B cell (primary cell): Measurements from ENCODE around the gene VAV2. TPM values are rescaled to one million over a fixed set of nuclear protein-coding genes. Genes with fewer than 3 reads are reported as not detected.

Experiments used
- ATAC-seq: fragments of 200-7000 bp; cut with Tn5 transposase; one replicate; pipeline ENCODE4 v1.10.0; 2021; ENCODE audit warnings: low read depth, mild to moderate bottlenecking, moderate number of reproducible peaks, moderate library complexity
- CTCF ChIA-PET: fragments of 350-600 bp; sonication (Branson Sonifier 250); formaldehyde crosslinking; loops from one replicate; lab custom pipeline; 2021; ENCODE audit warnings: antibody characterized with exemption, inconsistent platforms; lab: Charles Lee
- POLR2A ChIA-PET: fragments of 350-600 bp; sonication (Branson Sonifier 250); formaldehyde crosslinking; loops from one replicate; lab custom pipeline; 2021; ENCODE audit warnings: antibody characterized with exemption; lab: Charles Lee
- DNase-seq: peaks from one replicate; pipeline ENCODE4 v3.0.0; 2013
- H2AFZ ChIP-seq: 2 replicates; pipeline ENCODE4 v1.6.1; 2012; ENCODE audit warnings: mild to moderate bottlenecking, low read depth, low read length; ENCODE audit not compliant: insufficient read depth, poor library complexity, severe bottlenecking
- H3K27ac ChIP-seq, 2 donors: 1 replicate in 1 of 2; 2 replicates in 1 of 2; pipeline ENCODE4 v1.5.1; 2012 to 2013; ENCODE audit warnings: low read length in 2 of 2, mild to moderate bottlenecking in 2 of 2, moderate library complexity in 1 of 2
- H3K27me3 ChIP-seq, 4 experiments: fragments of 200-600 bp in 1 of 4; sonication (generic) in 1 of 4; replicated peaks in 1 of 4; 1 replicate in 2 of 4; 2 replicates in 2 of 4; pipeline versions ENCODE4 v1.6.1 to v1.7.0; 2013 to 2016; ENCODE audit warnings: low read length in 3 of 4, mild to moderate bottlenecking in 2 of 4, mixed read lengths in 1 of 4, moderate library complexity in 1 of 4; ENCODE audit not compliant: insufficient read depth in 4 of 4, control insufficient read depth in 3 of 4; ENCODE audit errors: control extremely low read depth in 1 of 4
- H3K36me3 ChIP-seq, 2 experiments: replicated peaks in 1 of 2; 1 replicate in 1 of 2; 2 replicates in 1 of 2; pipeline versions ENCODE4 v1.6.1 to v1.7.1; 2013; ENCODE audit warnings: low read length in 1 of 2; ENCODE audit not compliant: insufficient read depth in 2 of 2, control insufficient read depth in 1 of 2; ENCODE audit errors: control extremely low read depth in 1 of 2, extremely low read depth in 1 of 2
- H3K4me1 ChIP-seq, 2 donors: fragments of 200-600 bp in 1 of 2; sonication (generic) in 1 of 2; 1 replicate in 1 of 2; 2 replicates in 1 of 2; pipeline versions ENCODE4 v1.5.1 to v1.6.1; 2013 to 2017; ENCODE audit warnings: low read length in 2 of 2; ENCODE audit not compliant: control insufficient read depth in 2 of 2, insufficient read depth in 2 of 2
- H3K4me2 ChIP-seq: replicated peaks from 2 replicates; pipeline ENCODE3; 2012; ENCODE audit warnings: mild to moderate bottlenecking, low read depth, low read length; ENCODE audit not compliant: poor library complexity, severe bottlenecking
- H3K4me3 ChIP-seq, 5 experiments: fragments of 200-600 bp in 1 of 5; sonication (generic) in 1 of 5; 1 replicate in 3 of 5; 2 replicates in 2 of 5; pipeline versions ENCODE4 v1.5.1 to v1.7.0; 2011 to 2016; ENCODE audit warnings: low read length in 4 of 5, mild to moderate bottlenecking in 4 of 5, low read depth in 2 of 5, control low read depth in 1 of 5, moderate library complexity in 1 of 5; ENCODE audit not compliant: insufficient read depth in 1 of 5; ENCODE audit errors: control extremely low read depth in 1 of 5, extremely low read depth in 1 of 5
- H3K79me2 ChIP-seq: fragments of 200-600 bp; sonication (generic); one replicate; pipeline ENCODE4 v1.6.0; 2016; ENCODE audit warnings: low read length; ENCODE audit not compliant: control insufficient read depth, insufficient read depth
- H3K9ac ChIP-seq: fragments of 200-600 bp; sonication (generic); 2 replicates; pipeline ENCODE4 v1.6.1; 2017; ENCODE audit warnings: mild to moderate bottlenecking, low read length, moderate library complexity
- H3K9me3 ChIP-seq, 3 donors: one replicate each; pipeline versions ENCODE4 v1.6.1 to v1.7.1; 2013; ENCODE audit warnings: low read length in 2 of 3; ENCODE audit not compliant: control insufficient read depth in 2 of 3, insufficient read depth in 1 of 3; ENCODE audit errors: control extremely low read depth in 1 of 3
- H4K20me1 ChIP-seq: 2 replicates; pipeline ENCODE4 v1.6.0; 2012; ENCODE audit warnings: mild to moderate bottlenecking, low read length; ENCODE audit not compliant: insufficient read depth, control insufficient read depth, poor library complexity, severe bottlenecking
- H3K27ac Mint-ChIP-seq: one replicate; pipeline ENCODE4 v1.8.0; 2021; ENCODE audit warnings: mixed read lengths
- H3K27me3 Mint-ChIP-seq: one replicate; pipeline ENCODE4 v1.8.0; 2021; ENCODE audit warnings: mixed read lengths
- H3K4me1 Mint-ChIP-seq: one replicate; pipeline ENCODE4 v1.8.0; 2021; ENCODE audit warnings: mixed read lengths
- H3K4me3 Mint-ChIP-seq: one replicate; pipeline ENCODE4 v1.8.0; 2021; ENCODE audit warnings: mixed read lengths
- H3K9me3 Mint-ChIP-seq: one replicate; pipeline ENCODE4 v1.8.0; 2022; ENCODE audit warnings: mixed read lengths; ENCODE audit not compliant: insufficient read depth
- CTCF ChIP-seq: fragments of 200-600 bp; IDR thresholded peaks from one replicate; pipeline ENCODE4 v1.8.0; 2022; ENCODE audit warnings: antibody characterized with exemption, mild to moderate bottlenecking
- EZH2 ChIP-seq: IDR thresholded peaks from 2 replicates; pipeline ENCODE4 v1.6.1; 2012; ENCODE audit warnings: borderline replicate concordance, low read depth, mild to moderate bottlenecking, moderate library complexity, low read length; ENCODE audit not compliant: insufficient read depth, poor library complexity, severe bottlenecking
- WGBS: methylation state at CpG from one replicate; pipeline ENCODE4 v1.1.5; 2013; ENCODE audit warnings: missing lambda C conversion rate; ENCODE audit not compliant: insufficient coverage; 5-methylcytosine and 5-hydroxymethylcytosine counted together
- intact Hi-C: fragments of 100-400 bp; cut with micrococcal nuclease; formaldehyde crosslinking; loops from one replicate; pipeline ENCODE4 v1.10.0; 2022
- polyA plus RNA-seq: library from polyadenylated mRNA; depleted of rRNA; stranded (reverse); fragments of >200 nt; gene quantifications from 2 replicates; pipeline ENCODE4 v1.2.3, GENCODE V29; 2012
- total RNA-seq, 2 donors: library from RNA; stranded (reverse); fragments of 120-200 nt in 1 of 2; gene quantifications; 1 replicate in 1 of 2; 2 replicates in 1 of 2; pipeline versions ENCODE4 v1.2.3 to v1.2.4, GENCODE V29; 2013 to 2022

Gene VAV2
- total and polyA plus RNA-seq, 2 donors (not counting 1 experiment from before 2014, with no cell fraction given) = 34.4 to 128 TPM

- no peaks in the 10 kb centered on the region for H3K4me1 ChIP-seq
- intact Hi-C loops = no loop called here
- Mint-ChIP-seq H3K9me3 (no peaks in the 10 kb centered on the region), H3K27me3 (no peaks in the 10 kb centered on the region), H3K4me3 (no peak overlapping the region), H3K27ac (no peak overlapping the region), H3K4me1 (no peaks in the 10 kb centered on the region)
- DNase-seq = no peak
- no peak overlapping the region for H3K4me2 ChIP-seq
- no peaks in the 10 kb centered on the region for H3K27me3 ChIP-seq
- peaks cover 31% of the 10 kb centered on the region for H3K79me2 ChIP-seq
- no peak for TF ChIP-seq EZH2
- TF ChIP-seq CTCF = no peak
- H3K27ac ChIP-seq = no peak overlapping the region
- peaks cover 85% of the 10 kb centered on the region for H4K20me1 ChIP-seq
- H3K9ac ChIP-seq = no peak overlapping the region
- H3K4me3 ChIP-seq = no peak overlapping the region
- no peaks in the 10 kb centered on the region for H3K9me3 ChIP-seq
- ChIA-PET POLR2A (interaction anchor here (0.6 kb wide), 1 partner anchor 15 kb away, joined by 6 read pairs; no protein-coding TSS in a partner anchor), CTCF (interaction anchor here (0.6 kb wide), 1 partner anchor 20 kb away, joined by 3 read pairs; no protein-coding TSS in a partner anchor)
- no peak for ATAC-seq
- no peak overlapping the region for H2AFZ ChIP-seq
- 96% methylated on average over 9 of the region's 10 CpGs for WGBS
- peaks cover 0 to 71% of the 10 kb centered on the region in 2 experiments for H3K36me3 ChIP-seq
Observed at GRCh38 chr9:133801739-133802138, 190.4 kb downstream of the VAV2 start.

GRCh38 chr9:133800266-133800665 is 191.9 kb downstream of the VAV2 start:
- DNase-seq = no peak
- TF ChIP-seq EZH2 (no peak), CTCF (no peak)
- H3K9me3 ChIP-seq = peaks cover 0 to 4% (median 0%) of the 10 kb centered on the region in 3 donors
- H3K4me2 ChIP-seq = no peak overlapping the region
- no peak overlapping the region for H3K9ac ChIP-seq
- H2AFZ ChIP-seq = no peak overlapping the region
- H3K27me3 ChIP-seq = no peaks in the 10 kb centered on the region
- H3K4me3 ChIP-seq = no peak overlapping the region
- no peak overlapping the region for H3K4me3 Mint-ChIP-seq
- peaks cover 0 to 65% of the 10 kb centered on the region in 2 experiments for H3K36me3 ChIP-seq
- H3K9me3 Mint-ChIP-seq = no peaks in the 10 kb centered on the region
- peaks cover 72% of the 10 kb centered on the region for H4K20me1 ChIP-seq
- H3K27me3 Mint-ChIP-seq = no peaks in the 10 kb centered on the region
- H3K27ac Mint-ChIP-seq = no peak overlapping the region
- CTCF ChIA-PET = interaction anchor here (1.0 kb wide), 1 partner anchor 193 kb away, joined by 3 read pairs; no protein-coding TSS in a partner anchor
- intact Hi-C loops = no loop called here
- WGBS = 97% methylated on average over 13 of the region's 13 CpGs
- ATAC-seq = no peak
- H3K27ac ChIP-seq = no peak overlapping the region
- peaks cover 8% of the 10 kb centered on the region for H3K4me1 Mint-ChIP-seq
- peaks cover under 1 to 4% of the 10 kb centered on the region in 2 donors for H3K4me1 ChIP-seq
- H3K79me2 ChIP-seq = peaks cover 23% of the 10 kb centered on the region
- POLR2A ChIA-PET = no interaction called here
